Smooth muscle cell of the brain vasculature (primary cell): ENCODE measurements around the gene CYB5B.

Source experiments
- DNase-seq: peaks from one replicate; pipeline ENCODE4 v3.0.0-alpha.2; 2012; ENCODE audit warnings: low read depth, low spot score

CYB5B gene

DNA sequence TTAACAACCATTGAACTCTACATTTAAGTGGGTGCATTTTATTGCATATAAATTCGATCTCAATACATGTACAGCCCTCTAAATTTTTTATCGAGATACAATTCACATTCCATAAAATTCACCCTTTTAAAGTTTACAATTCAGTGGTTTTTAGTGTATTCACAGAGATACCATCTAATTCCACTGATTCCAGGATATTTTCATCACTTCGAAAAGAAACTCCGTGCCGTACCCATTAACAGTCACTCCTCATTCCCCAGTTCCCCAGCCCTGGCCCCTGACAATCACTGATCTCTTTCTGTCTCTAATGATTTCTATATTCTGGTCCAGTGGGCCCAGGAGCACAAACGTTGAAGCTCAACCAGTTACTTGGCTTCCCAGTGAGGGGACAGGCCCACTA lies 61.4 kb downstream of the CYB5B start:
- DNase-seq = no peak

DNA sequence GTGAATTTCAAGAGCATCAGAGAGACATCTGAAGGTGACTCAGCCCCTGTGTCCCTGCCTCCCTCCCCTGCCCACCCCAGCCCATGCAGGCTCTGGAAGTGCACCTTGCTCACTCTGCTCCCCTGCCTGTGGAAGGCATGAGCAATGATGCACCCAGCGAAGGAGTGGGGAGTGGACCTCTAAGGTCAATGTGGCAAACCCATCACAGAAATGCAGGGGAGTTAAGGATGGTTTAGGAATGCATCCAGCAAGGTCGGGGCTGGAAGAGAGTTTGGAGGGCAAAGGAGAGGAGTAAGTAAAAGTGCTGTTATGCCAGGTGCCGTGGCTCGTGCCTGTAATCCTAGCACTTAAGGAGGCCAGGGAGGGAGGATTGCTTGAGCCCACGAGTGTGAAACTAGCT lies 61.9 kb downstream of the CYB5B start:
- no peak for DNase-seq

DNA sequence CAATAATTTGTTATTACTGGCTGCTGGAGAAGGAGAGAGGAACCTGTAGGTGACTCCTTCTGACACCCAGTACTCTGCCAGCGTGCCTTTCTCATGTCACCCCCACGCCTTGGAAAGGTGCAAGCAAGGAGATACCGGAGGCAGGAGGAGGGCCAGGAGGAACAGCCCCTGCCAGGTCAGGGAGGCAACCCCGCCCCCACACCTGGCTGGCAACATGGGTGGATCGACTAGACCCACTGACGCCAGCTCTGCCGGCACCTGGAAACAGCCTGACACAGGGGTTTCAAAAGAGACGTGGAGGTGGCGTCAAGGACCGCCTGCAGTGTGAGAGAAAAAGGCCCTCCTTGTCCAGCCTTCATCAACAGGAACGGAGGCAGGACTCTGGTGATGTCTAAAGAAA lies 62.3 kb downstream of the CYB5B start:
- DNase-seq = no peak

- DNase-seq = no peak
Observed at GRCh38 chr16:69490707-69491324, 66.4 kb downstream of the CYB5B start.

DNA sequence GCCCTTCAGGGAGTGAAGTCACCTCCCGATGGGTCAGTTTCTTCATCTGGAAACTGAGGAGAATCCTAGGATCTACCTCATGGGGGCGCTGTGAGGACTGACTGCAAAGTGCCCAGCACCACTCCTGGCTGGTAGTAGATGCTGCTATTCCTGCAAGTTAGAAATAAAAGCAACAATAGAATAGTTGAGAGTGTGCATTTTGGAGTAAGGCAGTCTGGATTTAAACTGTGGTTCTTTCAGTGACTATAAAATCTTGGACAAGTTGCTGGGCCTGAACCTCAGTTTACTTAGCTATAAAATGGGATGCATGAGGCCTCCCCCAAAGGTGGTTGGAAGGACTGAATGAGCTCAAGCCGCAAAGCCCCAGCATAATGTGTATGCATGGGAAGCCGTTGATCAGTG lies 70.6 kb downstream of the CYB5B start:
- no peak for DNase-seq

DNA sequence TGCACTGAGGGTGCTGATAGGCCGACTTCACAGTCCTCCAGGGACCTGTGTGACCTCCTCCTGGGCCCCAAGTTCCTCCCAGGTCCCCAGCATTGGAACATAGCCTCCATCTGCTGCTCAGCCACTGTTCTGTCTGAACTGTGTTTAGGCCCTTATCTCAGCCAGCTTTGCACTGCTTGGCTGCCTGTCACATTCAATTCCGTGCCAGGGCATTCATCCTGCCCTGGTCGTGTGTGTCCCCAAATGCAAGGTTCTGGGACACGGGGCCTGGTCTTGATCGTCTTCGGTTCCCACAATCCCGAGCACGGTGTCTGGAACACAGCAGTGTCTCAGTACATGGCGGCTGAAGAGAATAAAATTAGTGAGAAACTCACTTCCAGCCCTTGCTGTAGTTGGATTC lies 71.4 kb downstream of the CYB5B start:
- DNase-seq = no peak

- DNase-seq = no peak
Observed at GRCh38 chr16:69496376-69496775, 72.0 kb downstream of the CYB5B start.

DNA sequence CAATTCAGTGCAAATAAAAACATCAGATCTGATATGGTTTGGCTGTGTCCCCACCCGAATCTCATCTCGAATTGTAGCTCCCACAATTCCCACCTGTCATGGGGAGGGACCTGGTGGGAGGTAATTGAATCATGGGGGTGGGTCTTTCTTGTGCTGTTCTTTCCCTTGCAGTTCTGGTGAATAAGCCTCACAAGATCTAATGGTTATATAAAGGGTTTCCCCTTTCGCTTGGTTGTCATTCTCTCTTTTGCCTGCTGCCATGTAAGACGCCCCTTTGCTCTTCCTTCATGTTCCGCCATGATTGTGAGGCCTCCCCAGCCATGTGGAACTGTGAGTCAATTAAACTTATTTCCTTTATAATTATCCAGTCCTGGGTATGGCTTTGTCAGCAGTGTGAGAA lies 72.5 kb downstream of the CYB5B start:
- DNase-seq = no peak

DNA sequence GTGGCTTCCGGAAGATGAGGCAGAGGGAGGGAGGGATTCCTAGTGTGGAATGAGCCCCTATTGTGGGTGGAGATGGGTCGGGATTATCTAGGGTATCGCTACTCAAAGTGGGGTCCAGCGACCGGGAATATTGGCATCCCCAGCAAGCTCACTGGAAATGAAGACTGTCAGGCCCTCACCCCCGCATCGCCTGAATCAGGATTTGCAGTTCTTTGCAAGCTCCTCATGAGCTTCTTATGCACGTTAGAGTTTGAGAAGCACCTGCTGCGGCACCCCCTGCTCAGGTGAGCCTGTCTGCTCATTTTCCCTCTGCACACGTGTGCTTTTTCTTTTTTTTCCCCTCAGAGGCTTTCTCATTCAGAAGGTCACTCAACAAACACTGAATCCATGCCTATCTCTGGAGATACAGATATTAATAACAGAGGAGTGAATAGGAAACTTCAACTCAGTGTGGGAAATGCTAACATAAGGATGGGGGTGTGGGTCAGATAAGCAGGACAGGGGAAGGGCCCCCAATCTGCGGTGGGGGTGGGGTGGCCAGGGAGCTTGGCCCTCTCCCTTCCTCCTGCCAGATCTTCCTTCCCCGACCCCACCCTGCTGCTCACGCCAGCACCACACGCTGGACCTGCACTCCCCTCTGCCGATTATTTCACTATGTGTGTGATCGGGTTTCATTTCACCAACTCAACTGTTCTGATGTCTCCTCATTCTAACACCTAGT lies 73.6 kb downstream of the CYB5B start:
- DNase-seq = no peak

GRCh38 chr16:69498926-69499325 lies 74.5 kb downstream of the CYB5B start:
- DNase-seq = no peak

DNA sequence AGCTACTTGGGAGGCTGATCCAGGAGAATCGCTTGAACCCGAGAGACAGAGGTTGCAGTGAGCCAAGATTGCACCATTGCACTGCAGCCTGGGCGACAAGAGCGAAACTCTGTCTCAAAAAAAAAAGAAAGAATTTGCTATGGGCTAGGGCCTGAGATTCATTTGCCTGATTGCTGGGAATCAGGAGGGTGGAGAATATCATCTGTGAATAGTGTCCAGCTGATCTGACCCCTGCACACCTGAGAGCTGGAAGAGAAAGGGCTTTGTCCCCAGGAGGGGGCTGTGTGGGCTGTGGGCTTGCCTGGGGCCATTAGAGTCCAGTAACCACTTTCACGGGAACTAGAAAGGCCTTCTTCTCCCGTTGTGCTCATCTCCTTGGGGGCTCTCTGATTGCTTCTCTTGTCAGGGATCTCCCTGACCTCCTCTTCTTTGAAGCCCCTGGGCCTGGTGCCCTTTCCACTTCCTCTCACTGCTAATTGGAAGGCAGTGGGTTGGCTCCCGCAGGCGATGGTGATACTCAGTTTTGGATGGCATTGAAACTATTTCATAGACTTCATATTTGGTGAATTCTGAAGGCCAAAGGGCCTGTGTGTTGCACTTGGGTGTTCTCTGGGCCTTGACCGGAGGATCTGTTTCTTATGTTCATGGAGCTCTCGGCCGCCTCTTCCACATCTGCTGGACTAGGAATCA lies 75.3 kb downstream of the CYB5B start:
- no peak for DNase-seq

DNA sequence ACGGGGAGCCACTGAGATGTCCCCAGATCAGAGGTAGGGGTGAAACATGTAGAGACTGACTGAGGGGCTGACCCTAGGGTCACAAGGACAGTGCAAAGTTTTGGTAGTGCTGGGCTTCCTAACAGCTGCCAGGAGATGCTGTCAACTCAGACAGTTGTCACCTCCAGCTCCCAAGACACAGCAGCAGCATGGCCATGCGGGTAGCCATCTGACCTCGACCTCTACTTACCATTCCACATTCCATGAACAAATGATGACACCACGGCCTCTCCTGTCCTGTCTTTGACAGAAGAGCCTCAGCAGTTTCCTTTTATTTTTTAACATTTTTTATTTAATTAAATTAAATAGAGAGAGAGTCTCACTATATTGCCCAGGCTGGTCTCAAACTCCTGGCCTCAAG lies 76.1 kb downstream of the CYB5B start:
- DNase-seq = no peak

DNA sequence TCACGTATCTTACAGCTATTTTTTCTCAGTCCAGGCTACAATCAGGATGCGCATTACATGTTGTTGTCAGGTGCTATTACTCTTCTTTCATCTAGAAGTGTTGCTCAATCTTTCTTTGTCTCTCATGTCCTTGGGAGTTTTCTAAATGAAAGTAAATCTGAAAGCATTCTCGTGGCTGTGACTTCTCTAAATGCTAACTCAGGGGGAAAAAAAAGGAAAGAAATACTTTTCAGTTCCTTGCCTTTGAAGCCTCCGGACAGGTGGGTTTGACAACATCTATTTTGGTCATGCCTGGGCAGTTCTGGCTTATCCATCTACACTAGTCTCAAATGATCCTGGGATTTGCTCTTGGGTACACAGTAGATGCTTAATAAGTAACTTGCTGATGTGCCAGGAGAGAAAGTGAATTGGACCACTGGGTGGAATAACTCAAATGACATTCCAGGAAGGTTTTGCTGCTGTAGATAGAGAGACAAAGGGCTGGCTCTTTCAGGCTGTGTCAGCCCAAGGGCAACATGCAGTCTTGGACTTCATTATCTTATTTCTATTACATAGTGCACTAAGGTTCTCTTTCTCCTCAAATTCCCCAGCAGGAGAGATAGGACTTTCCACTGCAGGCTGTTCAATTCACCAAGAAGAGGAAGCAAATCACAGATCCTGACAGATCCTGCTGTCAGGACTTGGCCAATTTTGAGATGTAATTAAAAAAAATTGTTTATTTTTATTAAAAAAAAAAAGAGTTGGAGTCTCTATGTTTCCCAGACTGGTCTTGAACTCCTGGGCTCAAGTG lies 77.7 kb downstream of the CYB5B start:
- DNase-seq = no peak

DNA sequence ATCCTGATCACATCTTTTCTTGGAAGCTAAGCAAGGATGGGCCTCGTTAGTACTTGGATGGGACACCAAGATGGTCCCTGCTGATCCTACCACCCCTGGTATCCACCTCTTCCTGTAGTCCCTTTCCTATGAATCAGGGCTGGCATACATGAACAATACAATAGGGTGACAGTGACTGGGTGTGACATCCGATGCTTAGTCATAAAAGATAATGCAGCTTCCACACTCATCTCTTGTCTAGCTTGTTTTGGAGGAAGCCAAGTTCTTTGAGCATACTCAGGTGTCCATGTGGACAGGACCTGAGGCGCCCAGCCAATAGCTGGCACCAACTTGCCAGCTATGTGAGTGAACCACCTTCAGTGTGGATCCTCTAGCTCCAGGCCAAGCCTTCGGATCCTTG lies 78.8 kb downstream of the CYB5B start:
- DNase-seq = no peak

DNA sequence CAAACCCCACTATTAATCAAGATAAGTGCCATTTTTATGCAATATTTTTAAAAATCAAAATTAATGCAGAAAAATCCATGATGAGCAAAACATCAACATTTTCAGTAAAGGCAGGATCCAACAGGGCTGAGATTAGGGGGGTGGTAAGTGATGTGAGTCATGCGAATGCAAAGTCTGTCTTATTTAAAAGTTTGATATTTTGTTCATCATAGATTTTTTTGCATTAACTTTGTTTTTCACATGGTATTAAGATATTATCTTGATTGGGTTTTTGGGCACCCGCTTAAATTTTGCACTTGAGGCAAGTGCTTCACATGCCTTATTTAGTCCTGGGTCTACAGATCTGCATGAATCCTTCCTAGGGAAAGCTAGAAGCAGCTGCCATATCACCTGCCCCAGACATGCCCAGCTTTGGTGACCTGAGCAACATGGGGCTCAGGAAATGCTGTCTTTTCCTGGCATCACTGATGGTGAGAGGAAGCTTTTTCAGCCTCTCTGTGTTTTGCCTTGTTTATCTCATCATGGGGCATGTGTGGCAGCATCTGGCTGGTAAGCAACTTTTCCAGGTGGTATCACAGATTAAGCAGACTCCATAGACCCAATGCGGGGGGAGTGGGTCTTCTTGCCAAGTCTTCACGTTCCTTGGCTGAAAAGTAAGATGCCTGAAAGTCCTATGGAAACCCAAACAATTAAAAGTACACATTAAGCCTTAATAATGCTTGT lies 83.8 kb downstream of the CYB5B start:
- no peak for DNase-seq

DNA sequence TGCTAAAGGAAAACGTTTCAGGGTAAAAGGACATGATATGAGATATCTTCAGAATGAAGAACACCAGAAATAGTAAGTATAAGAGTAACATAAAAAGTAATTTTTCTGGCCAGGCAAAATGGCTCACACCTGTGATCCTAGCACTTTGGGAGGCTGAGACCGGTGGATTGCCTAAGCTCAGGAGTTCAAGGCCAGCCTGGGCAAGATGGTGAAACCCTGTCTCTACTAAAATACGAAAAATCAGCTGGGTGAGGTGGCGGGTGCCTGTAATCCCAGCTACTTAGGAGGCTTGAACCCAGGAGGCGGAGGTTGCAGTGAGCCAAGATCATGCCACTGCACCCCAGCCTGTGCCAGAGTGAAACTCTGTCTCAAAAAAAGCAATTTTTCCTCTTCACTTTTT lies 84.7 kb downstream of the CYB5B start:
- DNase-seq = no peak

DNA sequence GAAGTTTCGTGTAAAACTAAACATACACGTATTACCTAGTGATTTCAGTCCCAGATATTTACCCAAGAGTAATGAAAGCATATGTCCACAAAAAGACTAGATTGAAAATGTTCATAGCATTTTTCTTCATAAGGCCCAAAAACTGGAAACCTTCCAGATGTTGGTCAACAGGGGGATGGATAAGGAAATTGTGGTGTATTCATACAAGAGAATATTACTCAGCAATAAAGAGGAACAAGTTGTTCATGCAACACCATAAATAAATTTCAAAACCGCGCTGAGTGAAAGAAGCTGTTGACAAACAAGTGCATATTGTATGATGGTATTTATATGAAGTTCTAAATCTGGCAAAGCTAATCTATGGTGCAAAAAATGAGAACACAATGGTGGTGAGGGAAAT lies 87.2 kb downstream of the CYB5B start:
- DNase-seq = no peak

- DNase-seq = no peak
Observed at GRCh38 chr16:69513180-69513966, 89.0 kb downstream of the CYB5B start.

DNA sequence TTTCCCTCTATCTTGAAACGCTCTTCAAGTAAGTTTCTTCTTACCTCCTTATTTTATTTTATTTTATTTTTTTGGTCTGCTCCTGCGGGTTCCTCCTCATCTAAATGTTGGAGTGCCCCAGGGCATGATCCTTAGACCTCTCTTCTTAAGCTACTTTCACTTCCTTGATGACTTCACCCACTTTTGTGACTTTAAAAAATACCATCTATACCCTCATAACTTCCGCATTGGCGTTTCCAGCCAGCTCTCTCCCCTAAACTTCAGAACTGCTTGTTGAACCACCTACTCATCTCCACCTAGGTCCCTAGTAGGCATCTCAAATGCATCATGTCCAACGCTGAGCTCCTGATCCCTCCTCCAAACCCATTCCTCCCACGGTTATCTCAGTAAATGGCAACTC lies 89.9 kb downstream of the CYB5B start:
- DNase-seq = no peak
